Occipital lobe (tissue), 2 donors: ENCODE results near the gene TMEM107. TPM values are rescaled to one million over a fixed set of nuclear protein-coding genes. Genes with fewer than 3 reads are reported as not detected.

Experiments used
- DNase-seq: peaks from one replicate; lab custom pipeline; 2025; lab: John Stamatoyannopoulos, UW
- total RNA-seq: library from RNA; depleted of rRNA; stranded (reverse); fragments of >200 nt; gene quantifications from one replicate; pipeline ENCODE4 v1.2.3, GENCODE V29; 2014

Gene TMEM107
- total RNA-seq, 1 donor from 2014 or later = 35.9 TPM

DNA sequence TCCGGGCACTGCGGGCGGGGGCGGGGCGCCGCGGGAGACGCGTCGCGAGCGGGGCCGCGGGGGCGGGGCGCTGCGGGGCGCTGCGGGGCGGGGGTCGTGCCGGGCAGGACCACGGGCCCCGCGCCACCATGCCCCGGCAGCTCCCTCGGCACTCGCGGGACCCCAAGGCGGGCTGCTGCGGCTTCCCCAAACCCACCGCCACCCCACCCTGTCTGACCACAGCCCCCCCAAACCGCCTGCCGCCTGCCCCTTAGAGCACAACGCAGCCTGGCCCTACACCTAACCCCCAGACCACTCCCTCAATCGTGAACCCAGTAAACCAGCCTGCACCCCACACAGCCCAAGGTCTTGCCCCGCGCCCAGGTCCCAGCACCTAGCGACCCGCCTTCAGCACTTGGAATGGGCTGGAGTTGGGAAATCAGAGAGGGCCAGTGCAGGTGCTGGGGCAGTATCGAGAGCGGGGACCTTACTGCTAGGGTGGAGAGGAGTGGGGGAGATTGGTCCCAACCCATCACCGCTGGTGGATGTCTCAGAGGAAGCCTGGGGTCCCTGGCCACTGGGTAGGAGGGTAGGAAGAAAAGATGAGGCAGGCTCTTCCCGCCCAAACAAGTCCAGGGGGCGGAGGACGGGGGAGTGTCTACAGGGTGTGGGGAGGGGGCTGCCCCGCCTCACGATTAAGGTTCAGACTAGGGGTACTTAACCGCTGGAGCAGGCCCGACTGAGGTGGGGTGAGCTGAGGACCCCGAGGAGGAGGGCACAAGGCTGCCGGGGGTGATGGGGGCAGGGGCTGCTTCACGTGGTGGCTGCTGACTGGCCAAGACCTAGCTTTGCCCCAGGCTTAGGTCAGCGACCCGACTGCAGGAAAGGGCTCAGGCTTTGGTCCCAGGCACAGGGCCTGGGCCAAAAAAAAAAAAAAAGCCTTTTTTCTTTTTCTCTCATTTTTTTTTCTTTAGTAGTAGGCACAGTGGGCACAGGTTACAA lies 12.9 kb downstream of the TMEM107 start:
- DNase-seq = no peak

- peak; percentile 72 for DNase-seq
Measured at GRCh38 chr17:8162233-8162996, 13.8 kb downstream of the TMEM107 start, which contains the start of gene VAMP2. Gene VAMP2 (minus strand): TSS chr17:8162948. CDS start chr17:8162879, 69 bp downstream.

- no peak for DNase-seq
Measured at GRCh38 chr17:8161289-8162232, 14.6 kb downstream of the TMEM107 start.

DNA sequence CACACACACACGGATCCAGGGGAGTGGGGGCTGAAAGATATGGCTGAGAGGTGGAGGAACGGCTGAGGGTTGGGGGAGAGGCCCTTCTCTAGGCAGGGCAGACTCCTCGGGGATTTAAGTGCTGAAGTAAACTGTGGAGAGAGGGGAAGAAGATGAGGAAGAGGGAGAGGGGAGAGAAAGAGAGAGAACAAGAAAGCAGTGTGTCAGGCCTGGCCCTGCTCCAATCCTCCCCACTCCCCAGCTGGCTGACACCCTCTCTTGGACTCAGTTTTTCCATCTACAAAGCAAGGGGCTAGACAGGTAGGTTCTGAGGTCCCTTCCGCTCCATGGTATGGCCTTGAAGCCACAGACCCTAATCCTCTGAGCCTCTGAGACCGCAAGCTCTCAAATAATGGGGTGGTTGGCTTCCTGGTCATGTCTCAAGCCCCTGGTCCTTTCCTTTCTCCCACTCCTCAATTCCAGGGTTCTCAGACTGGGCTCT lies 15.4 kb downstream of the TMEM107 start:
- DNase-seq = no peak

DNA sequence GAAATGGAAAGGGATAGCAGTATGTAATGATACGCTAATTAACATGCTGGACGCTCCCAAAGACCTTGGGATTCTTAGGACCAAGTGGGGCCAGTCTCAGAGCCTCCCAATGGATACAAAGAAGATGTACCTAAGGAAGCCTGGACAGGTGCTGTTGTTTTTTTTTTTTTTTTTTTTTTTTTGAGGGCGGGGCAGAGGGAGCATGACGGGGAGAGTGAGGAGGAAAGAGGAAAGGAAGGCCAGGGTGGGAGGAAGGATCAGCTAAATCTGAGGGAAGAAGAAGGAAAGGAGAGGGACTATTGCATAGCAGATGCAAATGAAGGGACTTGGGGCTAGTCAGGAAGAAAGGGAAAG lies 16.0 kb downstream of the TMEM107 start:
- no peak for DNase-seq

GRCh38 chr17:8159459-8160223 lies 16.5 kb downstream of the TMEM107 start:
- DNase-seq = no peak

GRCh38 chr17:8159032-8159400 lies 17.2 kb downstream of the TMEM107 start:
- no peak for DNase-seq

GRCh38 chr17:8158267-8159031 lies 17.7 kb downstream of the TMEM107 start:
- DNase-seq = peak; percentile 72

DNA sequence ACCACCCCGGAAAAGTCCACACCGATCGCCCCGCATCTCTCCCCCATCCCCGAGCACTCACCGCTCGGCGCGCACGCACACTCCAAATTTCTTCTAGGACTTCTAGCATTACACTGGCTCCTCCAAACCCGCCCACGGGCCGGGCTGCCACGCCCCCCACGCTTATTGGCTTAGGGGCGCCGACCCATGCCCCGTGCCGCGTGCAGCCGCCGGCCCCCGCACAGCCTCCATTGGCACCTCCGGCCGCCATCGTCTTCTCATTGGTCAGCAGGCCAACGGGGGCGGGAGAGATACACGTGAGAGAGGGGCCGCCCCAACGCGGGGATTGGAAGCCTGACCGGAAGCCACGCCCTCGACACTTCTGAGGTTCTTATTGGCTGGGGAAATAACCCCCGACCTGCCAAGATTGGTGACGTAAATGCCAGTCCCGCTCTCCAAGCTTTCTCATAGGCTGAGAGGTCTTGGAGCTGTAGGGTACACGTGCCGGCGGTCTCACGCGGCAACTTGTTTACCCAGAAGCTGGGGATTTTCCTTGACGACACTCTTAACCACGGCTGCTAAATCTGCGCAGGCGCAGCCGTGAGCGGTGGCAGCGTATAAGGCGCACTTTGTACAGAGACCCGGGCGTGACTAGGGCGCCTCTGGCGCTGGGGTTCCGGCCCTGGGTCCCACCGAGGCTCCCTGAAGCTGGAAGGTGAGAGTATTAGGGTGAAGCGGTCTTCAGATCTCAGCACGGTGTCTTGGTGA lies 19.8 kb downstream of the TMEM107 start:
- DNase-seq = peak; percentile 97

DNA sequence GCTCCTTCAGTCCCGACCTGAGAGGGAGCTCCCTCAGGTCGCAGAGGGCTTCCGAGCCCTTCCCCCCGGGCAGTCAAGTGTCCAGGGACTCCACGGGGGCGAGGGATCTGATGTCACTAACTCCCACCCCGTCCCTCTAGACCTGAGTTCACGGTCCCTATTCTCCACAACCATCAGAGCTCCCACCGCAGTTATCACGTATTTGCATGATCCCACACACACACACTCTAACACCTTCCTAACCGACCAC lies 20.3 kb downstream of the TMEM107 start:
- no peak for DNase-seq

GRCh38 chr17:8155231-8155995 lies 20.8 kb downstream of the TMEM107 start:
- DNase-seq = no peak

GRCh38 chr17:8154608-8155155 lies 21.5 kb downstream of the TMEM107 start:
- no peak for DNase-seq

DNA sequence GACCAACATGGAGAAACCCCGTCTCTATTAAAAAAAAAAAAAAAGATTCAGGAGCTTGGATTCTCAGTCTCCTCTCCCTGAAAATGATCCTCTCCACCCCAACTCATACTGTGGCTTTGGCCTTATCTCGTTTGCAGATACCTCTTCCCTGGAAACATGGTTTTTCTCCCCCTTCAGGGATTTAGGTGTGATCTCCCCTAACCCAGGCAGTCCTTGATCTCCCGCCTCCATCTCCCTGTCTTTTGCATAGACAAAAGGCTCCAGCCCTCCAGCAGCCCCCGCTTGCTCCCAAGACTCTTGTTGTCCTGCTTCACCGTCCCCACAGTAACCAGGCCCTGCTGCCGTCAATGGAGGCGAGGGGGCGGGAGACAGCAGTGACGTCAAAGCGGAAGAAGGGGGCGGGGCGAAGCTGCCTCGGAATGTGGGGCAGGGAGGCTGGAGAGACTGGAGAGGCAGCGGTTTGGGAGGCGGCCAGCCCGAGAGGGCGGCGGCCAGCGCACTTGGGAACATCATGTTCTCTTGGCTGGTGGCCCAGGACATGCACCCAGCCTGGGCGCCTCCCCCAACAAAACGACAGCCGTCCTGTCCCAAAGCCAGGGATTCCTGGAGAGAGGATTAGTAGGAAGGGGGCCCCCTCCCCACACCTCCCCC lies 22.1 kb downstream of the TMEM107 start:
- peak; percentile 98 for DNase-seq

- DNase-seq = peak; percentile 84
Measured at GRCh38 chr17:8153525-8153956, 22.6 kb downstream of the TMEM107 start.

DNA sequence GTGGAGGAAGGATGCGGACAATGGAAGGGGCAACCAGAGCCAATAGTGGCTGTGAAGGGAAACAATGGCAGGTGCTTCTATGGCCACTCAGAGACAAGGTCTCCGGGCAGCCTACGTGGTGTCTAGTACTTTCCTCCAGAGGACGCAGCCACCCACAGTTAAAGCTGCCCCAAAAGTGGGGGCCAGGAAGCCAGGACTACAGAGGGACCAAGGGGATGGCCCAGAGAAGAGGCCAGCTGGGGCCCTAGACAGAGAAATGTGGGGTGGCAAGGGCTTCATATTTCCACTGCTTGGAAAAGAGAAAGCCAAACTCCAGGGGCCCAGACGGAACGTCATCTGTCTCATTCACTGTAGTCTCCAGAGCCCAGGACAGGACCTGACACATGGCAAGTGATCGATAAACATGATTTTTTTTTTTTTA lies 23.1 kb downstream of the TMEM107 start:
- DNase-seq = no peak

- DNase-seq = peak; percentile 94
Measured at GRCh38 chr17:8152112-8152775, 23.9 kb downstream of the TMEM107 start, which contains the start of gene PER1. Gene PER1 (minus strand): TSS chr17:8152404. CDS start chr17:8150706, 1,698 bp downstream.

- peak; percentile 65 for DNase-seq
Measured at GRCh38 chr17:8151641-8152111, 24.5 kb downstream of the TMEM107 start.
